GM12878 (cell line): Measurements from ENCODE around the gene OR4Q2. TPM values are rescaled to one million over a fixed set of nuclear protein-coding genes. Genes with fewer than 3 reads are reported as not detected.
A peak's percentile ranks its signal among the peaks of the same experiment; 100 is the strongest.

Source experiments
- ATAC-seq: fragments of 200-7000 bp; cut with Tn5 transposase; 3 replicates; pipeline ENCODE4 v1.9.1; 2020; ENCODE audit warnings: mild to moderate bottlenecking, moderate library complexity
- BruUV-seq: library from RNA; stranded (reverse); fragments of 400-500 nt; replicated peaks from 2 replicates; lab custom pipeline; 2021; lab: Mats Ljungman, UMichigan
- CTCF ChIA-PET: fragments of 300-600 bp; sonication (Branson Sonifier 250); formaldehyde crosslinking; extraction: SDS; loops from one replicate; lab custom pipeline; 2021; ENCODE audit warnings: inconsistent platforms; lab: Yijun Ruan, JAX
- POLR2A ChIA-PET: fragments of 350-600 bp; formaldehyde crosslinking; extraction: SDS; loops from one replicate; lab custom pipeline; 2021; ENCODE audit warnings: inconsistent platforms; lab: Charles Lee
- RAD21 ChIA-PET: fragments of 300-600 bp; sonication (Branson Sonifier 250); formaldehyde crosslinking; loops from one replicate; lab custom pipeline; 2023; ENCODE audit warnings: antibody characterized with exemption; ENCODE audit not compliant: unreplicated experiment; lab: Charles Lee
- SMC1A ChIA-PET: fragments of 300-600 bp; sonication (Branson Sonifier 250); formaldehyde crosslinking; loops from one replicate; lab custom pipeline; 2023; ENCODE audit not compliant: unreplicated experiment, uncharacterized antibody; lab: Charles Lee
- DNase-seq: peaks from one replicate; pipeline ENCODE4 v3.0.0-alpha.2; 2011; ENCODE audit warnings: low read depth, low spot score
- FAIRE-seq: peaks from 3 replicates; lab custom pipeline; 2011; peaks lifted over from hg19 to GRCh38; lab: Jason Lieb, UNC
- H2AFZ ChIP-seq: 2 replicates; pipeline ENCODE4 v1.6.0; 2011; ENCODE audit warnings: low read depth, low read length, control low read depth; ENCODE audit not compliant: control insufficient read depth
- H3K27ac ChIP-seq: 2 replicates; pipeline ENCODE4 v1.5.1; 2011; ENCODE audit warnings: control low read depth; ENCODE audit not compliant: control insufficient read depth, insufficient read depth
- H3K27me3 ChIP-seq, 2 experiments: replicated peaks in 1 of 2; 2 replicates each; pipeline versions ENCODE4 v1.6.0 to v1.6.1; 2011; ENCODE audit warnings: low read length in 1 of 2; ENCODE audit not compliant: control insufficient read depth in 2 of 2, insufficient read depth in 2 of 2
- H3K36me3 ChIP-seq, 2 experiments: 2 replicates each; pipeline ENCODE4 v1.5.1; 2011; ENCODE audit warnings: low read length in 1 of 2; ENCODE audit not compliant: control insufficient read depth in 2 of 2, insufficient read depth in 2 of 2
- H3K4me1 ChIP-seq: 2 replicates; pipeline ENCODE4 v1.6.1; 2011; ENCODE audit warnings: mild to moderate bottlenecking, low read length, moderate library complexity, mixed read lengths; ENCODE audit not compliant: control insufficient read depth, insufficient read depth
- H3K4me2 ChIP-seq: 2 replicates; pipeline ENCODE4 v1.6.0; 2011; ENCODE audit warnings: control low read depth; ENCODE audit not compliant: control insufficient read depth, insufficient read depth
- H3K4me3 ChIP-seq: fragments of 200-600 bp; sonication (generic); 2 replicates; pipeline ENCODE4 v1.5.1; 2016
- H3K79me2 ChIP-seq: 2 replicates; pipeline ENCODE4 v1.6.0; 2011; ENCODE audit warnings: low read length; ENCODE audit not compliant: control insufficient read depth, insufficient read depth
- H3K9ac ChIP-seq: 2 replicates; pipeline ENCODE4 v1.8.0; 2011; ENCODE audit warnings: low read length, control low read depth, mixed read lengths; ENCODE audit not compliant: control insufficient read depth, insufficient read depth
- H3K9me3 ChIP-seq: replicated peaks from 3 replicates; pipeline ENCODE4 v1.5.1; 2011; ENCODE audit warnings: mild to moderate bottlenecking, low read length; ENCODE audit not compliant: control insufficient read depth, insufficient read depth
- H4K20me1 ChIP-seq: 2 replicates; pipeline ENCODE4 v1.6.0; 2011; ENCODE audit not compliant: control insufficient read depth, insufficient read depth
- EZH2 ChIP-seq: IDR thresholded peaks from 2 replicates; pipeline ENCODE4 v1.6.1; 2012; ENCODE audit warnings: low read depth, mild to moderate bottlenecking, control low read depth, inconsistent platforms, low read length, borderline replicate concordance; ENCODE audit not compliant: control insufficient read depth
- GABPA ChIP-seq: IDR thresholded peaks from 2 replicates; pipeline ENCODE4 v1.6.1; 2014; ENCODE audit warnings: antibody characterized with exemption, low read depth, mild to moderate bottlenecking, inconsistent platforms
- MXI1 ChIP-seq: fragments of 150-350 bp; IDR thresholded peaks from 2 replicates; pipeline ENCODE4 v1.6.1; 2011; ENCODE audit warnings: low read depth, mild to moderate bottlenecking, inconsistent platforms, low read length, improper control_type of control experiment
- NFXL1 ChIP-seq: fragments of 450-650 bp; IDR thresholded peaks from 2 replicates; pipeline ENCODE4 v1.6.1; 2017; ENCODE audit warnings: antibody characterized with exemption, mild to moderate bottlenecking, borderline replicate concordance
- NR2C1 ChIP-seq: fragments of 450-650 bp; IDR thresholded peaks from 2 replicates; pipeline ENCODE4 v1.6.1; 2017; ENCODE audit warnings: antibody characterized with exemption, mild to moderate bottlenecking, moderate library complexity
- RUNX3 ChIP-seq: IDR thresholded peaks from 2 replicates; pipeline ENCODE4 v1.6.1; 2012; ENCODE audit warnings: low read length, inconsistent platforms
- SIX5 ChIP-seq: IDR thresholded peaks from 2 replicates; pipeline ENCODE4 v1.6.1; 2011; ENCODE audit warnings: mild to moderate bottlenecking, low read depth, low read length, moderate library complexity; ENCODE audit not compliant: severe bottlenecking
- SRF ChIP-seq, 2 experiments: IDR thresholded peaks; 2 replicates each; pipeline ENCODE4 v1.6.1; 2011; ENCODE audit warnings: low read depth in 2 of 2, low read length in 2 of 2, mild to moderate bottlenecking in 1 of 2, moderate library complexity in 1 of 2
- STAT3 ChIP-seq: IDR thresholded peaks from 2 replicates; pipeline ENCODE4 v1.6.1; 2011; ENCODE audit warnings: low read depth, low read length, improper control_type of control experiment
- TCF7 ChIP-seq: IDR thresholded peaks from 2 replicates; pipeline ENCODE4 v1.6.1; 2014; ENCODE audit warnings: antibody characterized with exemption, borderline replicate concordance
- USF2 ChIP-seq: IDR thresholded peaks from 2 replicates; pipeline ENCODE4 v1.6.1; 2011; ENCODE audit warnings: low read depth, low read length, improper control_type of control experiment, borderline replicate concordance
- ZBTB40 ChIP-seq: fragments of 450-650 bp; IDR thresholded peaks from 2 replicates; pipeline ENCODE4 v1.6.1; 2016; ENCODE audit warnings: mild to moderate bottlenecking, moderate library complexity, borderline replicate concordance
- ZNF24 ChIP-seq: fragments of 450-650 bp; IDR thresholded peaks from 2 replicates; pipeline ENCODE4 v1.6.1; 2017; ENCODE audit warnings: antibody characterized with exemption, mild to moderate bottlenecking
- ZSCAN29 ChIP-seq: fragments of 450-650 bp; IDR thresholded peaks from 2 replicates; pipeline ENCODE4 v1.6.1; 2017; ENCODE audit warnings: mild to moderate bottlenecking, moderate library complexity
- WGBS: methylation state at CpG from one replicate; pipeline ENCODE4 v1.1.6; 2016; ENCODE audit warnings: low lambda C conversion rate; ENCODE audit not compliant: insufficient replicate concordance, insufficient coverage; ENCODE audit errors: missing lambda C conversion rate; 5-methylcytosine and 5-hydroxymethylcytosine counted together
- in situ Hi-C: fragments of 300-500 bp; cut with MboI; formaldehyde crosslinking; loops from 9 replicates; pipeline ENCODE4 v1.14.3; 2018; ENCODE audit warnings: mixed read lengths
- intact Hi-C: fragments of 100-400 bp; cut with micrococcal nuclease; formaldehyde crosslinking; loops from one replicate; pipeline ENCODE4 v1.14.2; 2022; ENCODE audit not compliant: unreplicated experiment
- polyA plus RNA-seq, 11 experiments: library from polyadenylated mRNA; depleted of rRNA in 4 of 11; unstranded in 6 of 11; stranded (reverse) in 5 of 11; fragments of >200 nt; fragmentation: Nextera tagmentation in 4 of 11; fragmentation: Illumina TruSeq in 1 of 11; extraction: Ambion mirVana in 4 of 11; extraction: Trizol in 1 of 11; gene quantifications; 1 replicate in 1 of 11; 2 replicates in 10 of 11; pipeline versions ENCODE4 v1.2.1 to v1.2.3, GENCODE V29; 2011 to 2016; ENCODE audit warnings: inconsistent platforms in 2 of 11, missing spikeins in 2 of 11, low read depth in 1 of 11
- total RNA-seq, 4 experiments: library from RNA; depleted of rRNA in 3 of 4; stranded (reverse); fragments of >200 nt in 3 of 4; fragmentation: Illumina TruSeq in 1 of 4; extraction: Trizol in 1 of 4; gene quantifications; 2 replicates each; pipeline versions ENCODE4 v1.2.1 to v1.2.3, GENCODE V29; 2013 to 2021

OR4Q2 gene
- total and polyA plus RNA-seq, 10 of the 15 experiments (the other 5 are each of a cell fraction or from before 2014, with no cell fraction given) = not detected

GRCh38 chr14:20035449-20035848 lies 33.5 kb downstream of the OR4Q2 start:
- no peak overlapping the region for H2AFZ ChIP-seq
- CTCF ChIA-PET = interaction anchor here (0.5 kb wide), 1 partner anchor 36 kb away, joined by 3 read pairs; no protein-coding TSS in a partner anchor
- H3K27me3 ChIP-seq = no peaks in the 10 kb centered on the region
- H3K9ac ChIP-seq = no peak overlapping the region
- WGBS = 36% methylated on average over 3 of the region's 3 CpGs
- H3K4me3 ChIP-seq = no peak overlapping the region
- no peaks in the 10 kb centered on the region for H3K9me3 ChIP-seq
- no peaks in the 10 kb centered on the region for H3K4me1 ChIP-seq
- H4K20me1 ChIP-seq = no peaks in the 10 kb centered on the region
- POLR2A ChIA-PET = no interaction called here
- no TSS peak for BruUV-seq
- in situ Hi-C loops (no loop called here), intact Hi-C loops (no loop called here)
- TF ChIP-seq ZNF24 = peak; percentile 53; the same call in 1 of the 2 replicates
- TF ChIP-seq NR2C1 = no peak
- ATAC-seq (no peak; the same call in 2 of the 3 replicates), DNase-seq (no peak), FAIRE-seq (no peak)
- H3K27ac ChIP-seq = no peak overlapping the region
- RAD21 ChIA-PET = no interaction called here
- H3K36me3 ChIP-seq = no peaks in the 10 kb centered on the region
- H3K79me2 ChIP-seq = no peaks in the 10 kb centered on the region
- SMC1A ChIA-PET = no interaction called here
- no peak overlapping the region for H3K4me2 ChIP-seq

- BruUV-seq = no TSS peak
- CTCF ChIA-PET = no interaction called here
- ATAC-seq = no peak
- TF ChIP-seq STAT3 = no peak
- TF ChIP-seq GABPA = no peak
- no peak for TF ChIP-seq MXI1
- no peak for TF ChIP-seq RUNX3
- TF ChIP-seq SIX5 = no peak
- no peak for TF ChIP-seq TCF7
- TF ChIP-seq USF2 = no peak
- TF ChIP-seq SRF (IDR thresholded peaks at IDR 0.05; ENCODE audit: low read depth in 2 of 2, low read length in 2 of 2) = no peak
- TF ChIP-seq EZH2 = no peak
- no peak for TF ChIP-seq ZSCAN29
- TF ChIP-seq ZBTB40 = no peak
- no peak for TF ChIP-seq NFXL1
Measured at GRCh38 chr14:20035938-20036337, 34.0 kb downstream of the OR4Q2 start, which contains the start of gene OR4K13. OR4K13 (minus strand) TSS chr14:20036038; CDS start chr14:20034758, 1,280 bp downstream.

More at GRCh38 chr14:20035938-20036337, 34.0 kb downstream of the OR4Q2 start, which contains the start of gene OR4K13:
- 91% methylated on average over 4 of the region's 4 CpGs for WGBS
- H3K36me3 ChIP-seq = no peaks in the 10 kb centered on the region
- H3K27ac ChIP-seq = no peak within 1 kb of the TSS
- H3K9me3 ChIP-seq = no peaks in the 10 kb centered on the region
- ChIA-PET RAD21 (no interaction called here), POLR2A (no interaction called here), SMC1A (no interaction called here)
- intact Hi-C loops = no loop called here
- H2AFZ ChIP-seq = no peak within 1 kb of the TSS
- in situ Hi-C loops = no loop called here
- no peak within 1 kb of the TSS for H3K4me2 ChIP-seq
- no peak for FAIRE-seq
- H3K27me3 ChIP-seq = no peaks in the 10 kb centered on the region
- H3K79me2 ChIP-seq = no peaks in the 10 kb centered on the region
- DNase-seq = no peak
- no peaks in the 10 kb centered on the region for H3K4me1 ChIP-seq
- H4K20me1 ChIP-seq = no peaks in the 10 kb centered on the region
- H3K9ac ChIP-seq = no peak within 1 kb of the TSS
- H3K4me3 ChIP-seq = no peak within 1 kb of the TSS
